ENCODE measurements around the gene GALNT18. TPM values are rescaled to one million over a fixed set of nuclear protein-coding genes. Genes with fewer than 3 reads are reported as not detected.

GALNT18 gene
- total RNA-seq, 1 experiment from 2014 or later, result 14.1 TPM

GRCh38 chr11:11263238-11264005 is 358.4 kb downstream of the GALNT18 start:
- Mint-ChIP-seq H3K9me3 (ENCODE audit: unreplicated experiment) (no peaks in the 10 kb centered on the region), H3K27ac (ENCODE audit: low read depth, unreplicated experiment) (no peak overlapping the region), H3K36me3 (ENCODE audit: insufficient read depth, unreplicated experiment) (no peaks in the 10 kb centered on the region), H3K4me1 (ENCODE audit: insufficient read depth, unreplicated experiment) (peaks cover 9% of the 10 kb centered on the region), H3K4me3 (ENCODE audit: unreplicated experiment) (no peak overlapping the region), H3K27me3 (ENCODE audit: insufficient read depth, unreplicated experiment) (peaks cover 12% of the 10 kb centered on the region)
- POLR2A ChIA-PET, result interaction anchor here (0.6 to 2.0 kb wide), 2 partner anchors 52 to 235 kb away, joined by 3 to 5 read pairs; no protein-coding TSS in a partner anchor
- peak; percentile 43 for DNase-seq (ENCODE audit: unreplicated experiment)
- intact Hi-C loops (cut with micrococcal nuclease), result loop anchor here (10.0 kb wide), 1 partner anchor 319 kb away; no protein-coding TSS in a partner anchor
- BruUV-seq (replicated peaks), result no TSS peak
- CTCF ChIA-PET, result interaction anchor here (7.9 kb wide), 1 partner anchor 236 kb away, joined by 63 read pairs; no protein-coding TSS in a partner anchor
- TF ChIP-seq, protein P1, sequence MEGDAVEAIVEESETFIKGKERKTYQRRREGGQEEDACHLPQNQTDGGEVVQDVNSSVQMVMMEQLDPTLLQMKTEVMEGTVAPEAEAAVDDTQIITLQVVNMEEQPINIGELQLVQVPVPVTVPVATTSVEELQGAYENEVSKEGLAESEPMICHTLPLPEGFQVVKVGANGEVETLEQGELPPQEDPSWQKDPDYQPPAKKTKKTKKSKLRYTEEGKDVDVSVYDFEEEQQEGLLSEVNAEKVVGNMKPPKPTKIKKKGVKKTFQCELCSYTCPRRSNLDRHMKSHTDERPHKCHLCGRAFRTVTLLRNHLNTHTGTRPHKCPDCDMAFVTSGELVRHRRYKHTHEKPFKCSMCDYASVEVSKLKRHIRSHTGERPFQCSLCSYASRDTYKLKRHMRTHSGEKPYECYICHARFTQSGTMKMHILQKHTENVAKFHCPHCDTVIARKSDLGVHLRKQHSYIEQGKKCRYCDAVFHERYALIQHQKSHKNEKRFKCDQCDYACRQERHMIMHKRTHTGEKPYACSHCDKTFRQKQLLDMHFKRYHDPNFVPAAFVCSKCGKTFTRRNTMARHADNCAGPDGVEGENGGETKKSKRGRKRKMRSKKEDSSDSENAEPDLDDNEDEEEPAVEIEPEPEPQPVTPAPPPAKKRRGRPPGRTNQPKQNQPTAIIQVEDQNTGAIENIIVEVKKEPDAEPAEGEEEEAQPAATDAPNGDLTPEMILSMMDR (IDR thresholded peaks at IDR 0.05; ENCODE audit: unreplicated experiment), result no peak

DNA sequence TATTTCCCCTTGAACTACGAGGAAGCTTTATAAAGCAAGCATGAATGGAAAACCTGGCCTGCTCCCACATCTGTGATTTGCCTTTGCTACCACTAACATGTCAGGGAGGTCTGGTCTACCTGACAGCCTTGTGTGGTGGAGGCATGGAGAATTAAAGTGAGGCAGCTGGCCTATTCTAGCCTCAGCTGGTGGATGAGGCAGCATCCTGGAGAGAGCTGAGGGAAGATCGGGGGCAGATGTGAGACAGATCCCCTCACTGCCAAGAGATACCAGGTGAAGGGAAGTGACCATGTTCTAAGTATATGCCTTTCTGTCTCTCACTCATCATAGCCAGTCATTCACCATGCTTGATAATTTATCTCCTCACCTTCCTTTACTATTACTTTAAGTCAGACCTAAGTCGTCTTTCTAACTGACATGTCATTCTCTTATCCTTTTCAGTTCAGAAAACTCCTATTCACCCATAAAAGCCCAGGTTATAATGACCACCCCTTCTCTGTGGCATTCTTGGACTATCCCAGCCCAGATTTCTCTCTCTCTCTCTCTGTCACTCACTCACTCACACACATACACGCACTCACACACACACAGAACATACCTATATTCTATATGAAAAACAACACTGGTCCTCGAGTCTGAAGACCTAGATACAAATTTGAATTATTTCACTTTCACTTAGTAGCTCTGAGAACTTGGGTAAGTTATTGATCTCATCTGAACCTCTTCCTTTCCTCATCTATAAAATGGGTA is 359.5 kb downstream of the GALNT18 start:
- no peaks in the 10 kb centered on the region for H3K9me3 Mint-ChIP-seq (ENCODE audit: unreplicated experiment)
- no TSS peak for BruUV-seq (replicated peaks)
- no peak overlapping the region for H3K27ac Mint-ChIP-seq (ENCODE audit: low read depth, unreplicated experiment)
- intact Hi-C loops (cut with micrococcal nuclease), result loop anchor here (10.0 kb wide), 1 partner anchor 318 kb away; no protein-coding TSS in a partner anchor
- no peak for DNase-seq (ENCODE audit: unreplicated experiment)
- H3K4me3 Mint-ChIP-seq (ENCODE audit: unreplicated experiment), result no peak overlapping the region
- CTCF ChIA-PET, result interaction anchor here (0.8 to 7.9 kb wide), 2 partner anchors 10 to 235 kb away, joined by 3 to 63 read pairs; no protein-coding TSS in a partner anchor
- POLR2A ChIA-PET, result interaction anchor here (2.0 kb wide), 1 partner anchor 51 kb away, joined by 5 read pairs; no protein-coding TSS in a partner anchor
- peaks cover 9% of the 10 kb centered on the region for H3K4me1 Mint-ChIP-seq (ENCODE audit: insufficient read depth, unreplicated experiment)
- H3K27me3 Mint-ChIP-seq (ENCODE audit: insufficient read depth, unreplicated experiment), result peaks cover 12% of the 10 kb centered on the region
- TF ChIP-seq, protein P1 (IDR thresholded peaks at IDR 0.05; ENCODE audit: unreplicated experiment), result no peak
- no peaks in the 10 kb centered on the region for H3K36me3 Mint-ChIP-seq (ENCODE audit: insufficient read depth, unreplicated experiment)

DNA sequence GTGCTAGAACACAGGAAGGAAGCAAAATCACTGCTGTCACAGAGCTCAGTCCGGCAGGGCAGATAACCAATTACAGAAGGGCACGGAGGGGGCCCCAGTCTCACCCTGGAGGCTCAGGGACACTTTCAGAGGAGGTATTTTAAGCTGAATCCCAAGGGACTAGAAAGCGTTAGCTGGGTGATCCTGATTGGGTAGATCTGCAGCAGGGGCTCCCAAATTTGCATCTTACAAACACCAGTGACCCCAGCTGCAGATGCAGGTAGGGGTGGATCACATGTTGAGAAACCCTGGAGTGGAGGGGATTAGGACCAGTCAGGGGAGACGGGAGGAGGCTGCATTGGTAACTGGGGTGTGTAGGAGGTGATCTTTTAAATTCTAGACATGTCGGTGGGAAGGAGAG is 360.2 kb downstream of the GALNT18 start:
- CTCF ChIA-PET, result interaction anchor here (0.8 to 7.9 kb wide), 3 partner anchors 9 to 234 kb away, joined by 3 to 63 read pairs (median 3); no protein-coding TSS in a partner anchor
- DNase-seq (ENCODE audit: unreplicated experiment), result no peak
- Mint-ChIP-seq H3K9me3 (ENCODE audit: unreplicated experiment) (no peaks in the 10 kb centered on the region), H3K36me3 (ENCODE audit: insufficient read depth, unreplicated experiment) (no peaks in the 10 kb centered on the region), H3K4me3 (ENCODE audit: unreplicated experiment) (no peak overlapping the region), H3K4me1 (ENCODE audit: insufficient read depth, unreplicated experiment) (peaks cover 9% of the 10 kb centered on the region), H3K27me3 (ENCODE audit: insufficient read depth, unreplicated experiment) (peaks cover 12% of the 10 kb centered on the region), H3K27ac (ENCODE audit: low read depth, unreplicated experiment) (no peak overlapping the region)
- intact Hi-C loops (cut with micrococcal nuclease), result loop anchor here (10.0 kb wide), 1 partner anchor 317 kb away; no protein-coding TSS in a partner anchor
- BruUV-seq (replicated peaks), result no TSS peak
- POLR2A ChIA-PET, result interaction anchor here (2.0 kb wide), 1 partner anchor 50 kb away, joined by 5 read pairs; no protein-coding TSS in a partner anchor
- TF ChIP-seq, protein P1 (IDR thresholded peaks at IDR 0.05; ENCODE audit: unreplicated experiment), result no peak

All from MCF 10A (cell line).